Thymus (tissue), 11 donors: ENCODE data around the gene STX1A. TPM values are rescaled to one million over a fixed set of nuclear protein-coding genes. Genes with fewer than 3 reads are reported as not detected.
"Not testable (repeated sequence)": the region's sequence is repeated elsewhere in the genome, so short reads cannot be mapped to it uniquely, and the experiment has no call there.

Source experiments
- DNase-seq, 9 donors: peaks; one replicate each; pipeline ENCODE4 v3.0.0-alpha.2; 2013; ENCODE audit warnings: low spot score in 9 of 9, low read depth in 6 of 9, missing footprints in 1 of 9
- H3K27ac ChIP-seq, 2 donors: one replicate each; pipeline ENCODE4 v1.5.1; 2013; ENCODE audit warnings: control low read depth in 1 of 2, low read depth in 1 of 2, low read length in 1 of 2, mild to moderate bottlenecking in 1 of 2, moderate library complexity in 1 of 2
- H3K27me3 ChIP-seq, 2 donors: one replicate each; pipeline ENCODE4 v1.5.1; 2013; ENCODE audit warnings: low read length in 1 of 2; ENCODE audit not compliant: control insufficient read depth in 2 of 2, insufficient read depth in 1 of 2
- H3K36me3 ChIP-seq, 2 donors: one replicate each; pipeline ENCODE4 v1.5.1; 2013; ENCODE audit warnings: low read length in 1 of 2, mild to moderate bottlenecking in 1 of 2, moderate library complexity in 1 of 2; ENCODE audit not compliant: control insufficient read depth in 2 of 2, insufficient read depth in 2 of 2
- H3K4me1 ChIP-seq, 2 donors: one replicate each; pipeline ENCODE4 v1.5.1; 2013; ENCODE audit warnings: low read length in 2 of 2; ENCODE audit not compliant: control insufficient read depth in 2 of 2, insufficient read depth in 2 of 2
- H3K4me3 ChIP-seq, 2 donors: one replicate each; pipeline ENCODE4 v1.5.1; 2013; ENCODE audit warnings: low read length in 2 of 2, control low read depth in 1 of 2, mild to moderate bottlenecking in 1 of 2
- H3K9me3 ChIP-seq, 2 donors: one replicate each; pipeline ENCODE4 v1.5.1; 2013; ENCODE audit warnings: low read length in 1 of 2, mild to moderate bottlenecking in 1 of 2; ENCODE audit not compliant: control insufficient read depth in 2 of 2, insufficient read depth in 1 of 2
- WGBS: extraction: QIAGEN DNeasy Blood & Tissue Kit; methylation state at CpG from one replicate; pipeline ENCODE4 v1.1.7; 2013; 5-methylcytosine and 5-hydroxymethylcytosine counted together
- polyA plus RNA-seq: library from polyadenylated mRNA; stranded (reverse); fragments of 200-250 nt; gene quantifications from one replicate; pipeline ENCODE4 v1.2.3, GENCODE V29; 2013
- total RNA-seq: library from RNA; stranded (reverse); fragments of 120-200 nt; gene quantifications from one replicate; pipeline ENCODE4 v1.2.4, GENCODE V29; 2013
- donor health status: healthy.

STX1A gene
- total and polyA plus RNA-seq, 2 donors, result 2.2 to 5.4 TPM

DNA sequence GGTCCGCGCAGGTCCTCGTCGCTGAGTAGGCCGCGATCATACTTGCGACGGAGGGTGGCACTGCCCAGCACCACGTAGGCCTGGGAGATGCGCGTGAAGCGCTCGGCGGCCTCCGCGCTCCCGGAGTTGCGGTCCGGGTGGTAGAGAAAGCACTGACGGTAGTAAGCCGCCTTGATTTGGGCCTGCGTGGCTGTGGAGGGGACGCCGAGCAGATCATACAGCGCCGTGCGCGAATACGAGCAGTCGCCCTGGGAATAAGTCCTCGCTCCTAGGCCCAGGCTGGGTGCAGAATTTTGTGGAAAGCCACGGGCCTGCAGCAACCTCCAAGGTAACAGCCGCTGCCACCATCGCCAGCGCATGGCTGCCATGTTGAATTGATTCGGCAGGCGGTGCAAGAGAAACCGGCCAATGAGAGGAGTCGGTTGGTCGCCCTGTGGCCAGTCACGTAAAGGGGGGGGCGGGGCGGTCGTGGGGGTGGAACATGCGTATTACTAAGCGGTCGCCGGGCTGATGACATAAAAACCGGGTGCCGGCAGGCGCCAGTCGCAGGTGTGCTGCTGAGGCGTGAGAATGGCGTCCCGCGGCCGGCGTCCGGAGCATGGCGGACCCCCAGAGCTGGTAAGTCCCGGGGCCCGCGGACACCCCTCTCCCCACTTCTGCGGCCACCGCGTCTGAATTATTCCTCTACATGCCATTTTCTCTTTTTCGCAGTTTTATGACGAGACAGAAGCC, 36.2 kb downstream of the STX1A start, which contains the start of the genes BUD23 and DNAJC30:
Gene BUD23 (plus strand): TSS at position 542 of the 732 bp plus-strand sequence. CDS start 29 bp downstream, at position 571.
Gene DNAJC30 (minus strand): TSS at position 398 of the 732 bp plus-strand sequence. CDS start 30 bp downstream, at position 368.
- under 1% methylated on average over 68 of the region's 68 CpGs for WGBS
- DNase-seq, result peak; percentile 83 to 95 (median 91)
- H3K4me1 ChIP-seq, result peaks cover 20 to 21% of the 10 kb centered on the region in 2 donors

DNA sequence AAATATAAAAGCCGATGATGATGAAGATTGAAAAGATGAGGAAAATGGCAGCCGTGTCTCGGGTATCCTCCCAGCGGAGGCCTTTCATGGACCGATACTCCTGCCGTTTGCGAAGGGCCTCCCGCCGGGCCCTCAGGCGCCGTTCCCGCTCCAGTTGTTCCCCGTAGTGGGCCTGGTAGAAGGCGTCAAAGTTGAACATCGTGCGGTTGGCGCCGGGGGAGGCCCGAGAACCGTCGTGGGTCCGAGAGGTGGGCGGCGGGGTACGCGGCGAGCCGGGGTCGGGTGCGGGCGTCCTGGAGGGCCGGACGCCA, 36.8 kb downstream of the STX1A start:
- 3% methylated on average over 33 of the region's 33 CpGs for WGBS
- peaks cover 31 to 32% of the 10 kb centered on the region in 2 donors for H3K36me3 ChIP-seq
- H3K4me1 ChIP-seq, result peaks cover 20 to 21% of the 10 kb centered on the region in 2 donors
- peak overlapping the region; percentile 75 to 90 for H3K4me3 ChIP-seq
- H3K27ac ChIP-seq, result peak overlapping the region; percentile 82 to 88
- no peaks in the 10 kb centered on the region for H3K27me3 ChIP-seq
- peak in 1 of 9 donors; percentile 21 for DNase-seq
- H3K9me3 ChIP-seq, result no peaks in the 10 kb centered on the region

More for the DNA sequence above, 36.2 kb downstream of the STX1A start, which contains the start of the genes BUD23 and DNAJC30:
- Histone ChIP-seq H3K9me3 (no peaks in the 10 kb centered on the region), H3K4me3 (peak within 1 kb of the TSS; percentile 75 to 90), H3K27me3 (no peaks in the 10 kb centered on the region), H3K36me3 (peaks cover 30 to 31% of the 10 kb centered on the region in 2 donors), H3K27ac (peak within 1 kb of the TSS; percentile 82 to 88)

DNA sequence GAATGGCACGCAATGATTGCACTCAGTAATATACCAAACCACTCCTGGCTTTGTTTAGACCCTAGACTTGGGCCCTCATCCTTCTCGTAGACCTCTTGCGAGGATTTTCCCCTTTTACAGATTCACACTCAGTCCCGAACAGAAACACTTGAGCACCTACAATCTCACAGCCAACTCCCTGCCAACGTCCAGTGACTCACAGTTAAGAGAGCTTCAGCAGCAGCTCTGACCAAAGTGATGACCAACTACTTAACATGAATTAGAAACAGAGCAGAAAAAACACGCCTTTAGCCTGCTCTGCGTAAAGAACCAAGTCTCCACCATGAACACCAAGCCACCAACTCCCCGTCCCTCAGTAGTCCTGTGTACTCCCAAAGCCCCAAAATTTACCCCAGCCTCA, 38.4 kb downstream of the STX1A start:
- H3K36me3 ChIP-seq, result peaks cover 17% of the 10 kb centered on the region in 2 donors
- H3K9me3 ChIP-seq, result no peaks in the 10 kb centered on the region
- no peak overlapping the region for H3K27ac ChIP-seq
- no peaks in the 10 kb centered on the region for H3K27me3 ChIP-seq
- peaks cover 20 to 21% of the 10 kb centered on the region in 2 donors for H3K4me1 ChIP-seq
- 91% methylated on average over 8 of the region's 8 CpGs for WGBS
- no peak for DNase-seq
- H3K4me3 ChIP-seq, result no peak overlapping the region

DNA sequence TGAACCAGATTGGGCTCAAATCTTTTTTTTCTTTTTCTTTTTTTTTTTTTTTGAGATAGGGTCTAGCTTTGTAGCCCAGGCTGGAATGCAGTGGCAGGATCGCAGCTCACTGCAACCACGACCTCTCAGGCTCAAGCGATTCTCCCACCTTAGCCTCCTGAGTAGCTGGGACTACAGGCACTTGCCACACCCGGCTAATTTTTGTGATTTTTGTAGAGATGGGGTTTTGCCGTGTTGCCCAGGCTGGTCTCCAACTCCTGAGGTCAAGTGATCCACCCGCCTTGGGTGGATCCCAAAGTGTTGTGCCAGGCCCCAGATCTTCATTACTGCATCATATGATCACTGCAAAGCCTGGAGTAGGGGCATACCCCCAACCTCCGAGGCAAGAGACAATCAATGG, 39.0 kb downstream of the STX1A start:
- no peak overlapping the region for H3K4me3 ChIP-seq
- H3K36me3 ChIP-seq, result peaks cover 17% of the 10 kb centered on the region in 2 donors
- no peak for DNase-seq
- no peak overlapping the region for H3K27ac ChIP-seq
- 96% methylated on average over 7 of the region's 7 CpGs for WGBS
- H3K27me3 ChIP-seq, result no peaks in the 10 kb centered on the region
- H3K4me1 ChIP-seq, result peaks cover 20 to 21% of the 10 kb centered on the region in 2 donors
- H3K9me3 ChIP-seq, result no peaks in the 10 kb centered on the region

DNA sequence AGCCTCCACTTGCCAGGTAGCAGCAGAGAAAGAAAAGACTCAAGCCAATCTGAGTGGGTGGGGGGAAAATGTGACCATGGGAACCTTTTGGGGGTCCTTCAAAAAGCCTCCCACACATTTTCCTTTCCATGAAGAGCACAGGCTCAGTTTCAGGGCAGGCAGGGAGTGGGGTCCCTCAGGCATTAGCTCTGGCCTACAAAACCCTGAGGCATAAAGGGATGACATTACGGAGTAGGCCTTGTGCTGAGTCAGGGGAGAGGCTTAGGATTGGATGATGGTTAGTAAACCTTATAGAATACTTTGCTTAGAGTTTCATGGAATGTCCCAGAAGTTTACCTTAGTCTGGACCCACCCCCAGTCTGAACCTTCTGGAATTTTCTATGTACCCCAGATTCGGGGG, 39.8 kb downstream of the STX1A start:
- no peak for DNase-seq
- H3K4me1 ChIP-seq, result peaks cover 20 to 21% of the 10 kb centered on the region in 2 donors
- no peak overlapping the region for H3K4me3 ChIP-seq
- H3K9me3 ChIP-seq, result no peaks in the 10 kb centered on the region
- H3K27me3 ChIP-seq, result no peaks in the 10 kb centered on the region
- H3K27ac ChIP-seq, result no peak overlapping the region
- H3K36me3 ChIP-seq, result peaks cover 17% of the 10 kb centered on the region in 2 donors
- WGBS, result 98% methylated on average over 2 of the region's 2 CpGs

DNA sequence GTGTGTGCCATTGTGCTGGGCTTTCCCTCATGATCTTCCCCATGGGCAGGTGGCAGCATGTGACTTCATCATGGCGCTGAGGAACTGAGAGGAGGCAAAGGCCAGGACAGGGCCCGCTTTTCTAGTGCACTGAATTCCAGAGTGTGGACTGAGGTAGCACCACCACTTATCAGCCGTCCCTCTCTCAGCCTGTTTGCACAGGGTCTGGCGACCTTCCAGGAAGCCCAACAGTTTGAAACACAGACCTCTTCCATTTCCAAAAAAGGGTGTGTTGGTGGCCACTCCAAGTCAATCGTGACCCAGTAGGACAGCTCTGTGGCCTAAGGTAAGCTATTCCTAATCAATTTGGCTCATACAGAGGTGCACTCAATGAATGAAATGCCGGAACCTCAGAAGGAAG, 40.6 kb downstream of the STX1A start:
- WGBS, result 98% methylated on average over 6 of the region's 6 CpGs
- Histone ChIP-seq H3K4me3 (no peak overlapping the region), H3K4me1 (peaks cover 14 to 16% of the 10 kb centered on the region in 2 donors)

DNA sequence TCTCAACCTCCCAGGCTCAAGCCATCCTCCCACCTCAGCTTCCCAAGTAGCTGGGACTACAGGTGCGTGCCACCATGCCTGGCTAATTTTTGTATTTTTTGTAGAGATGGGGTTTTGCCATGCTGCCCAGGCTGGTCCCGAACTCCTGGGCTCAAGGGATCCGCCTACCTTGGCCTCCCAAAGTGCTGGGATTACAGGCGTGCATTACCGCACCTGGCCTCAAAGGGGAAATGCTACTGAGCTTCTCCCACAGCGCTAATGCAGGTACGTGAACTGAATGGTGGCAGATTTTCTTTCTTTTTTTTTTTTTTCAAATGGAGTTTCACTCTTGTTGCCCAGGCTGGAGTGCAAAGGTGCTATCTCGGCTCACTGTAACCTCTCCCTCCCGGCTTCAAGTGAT, 43.4 kb downstream of the STX1A start:
- not testable (repeated sequence) for H3K9me3 ChIP-seq, DNase-seq, H3K4me3 ChIP-seq, H3K4me1 ChIP-seq, H3K27ac ChIP-seq
- WGBS, result 90% methylated on average over 9 of the region's 9 CpGs
- Histone ChIP-seq H3K27me3 (peaks cover 5 to 25% of the 10 kb centered on the region in 2 donors), H3K36me3 (peaks cover 13 to 14% of the 10 kb centered on the region in 2 donors)

More for the DNA sequence above, 40.6 kb downstream of the STX1A start:
- Histone ChIP-seq H3K36me3 (peaks cover 17% of the 10 kb centered on the region in 2 donors), H3K9me3 (no peaks in the 10 kb centered on the region), H3K27ac (no peak overlapping the region), H3K27me3 (peaks cover 0 to 3% of the 10 kb centered on the region in 2 donors)
- no peak for DNase-seq

DNA sequence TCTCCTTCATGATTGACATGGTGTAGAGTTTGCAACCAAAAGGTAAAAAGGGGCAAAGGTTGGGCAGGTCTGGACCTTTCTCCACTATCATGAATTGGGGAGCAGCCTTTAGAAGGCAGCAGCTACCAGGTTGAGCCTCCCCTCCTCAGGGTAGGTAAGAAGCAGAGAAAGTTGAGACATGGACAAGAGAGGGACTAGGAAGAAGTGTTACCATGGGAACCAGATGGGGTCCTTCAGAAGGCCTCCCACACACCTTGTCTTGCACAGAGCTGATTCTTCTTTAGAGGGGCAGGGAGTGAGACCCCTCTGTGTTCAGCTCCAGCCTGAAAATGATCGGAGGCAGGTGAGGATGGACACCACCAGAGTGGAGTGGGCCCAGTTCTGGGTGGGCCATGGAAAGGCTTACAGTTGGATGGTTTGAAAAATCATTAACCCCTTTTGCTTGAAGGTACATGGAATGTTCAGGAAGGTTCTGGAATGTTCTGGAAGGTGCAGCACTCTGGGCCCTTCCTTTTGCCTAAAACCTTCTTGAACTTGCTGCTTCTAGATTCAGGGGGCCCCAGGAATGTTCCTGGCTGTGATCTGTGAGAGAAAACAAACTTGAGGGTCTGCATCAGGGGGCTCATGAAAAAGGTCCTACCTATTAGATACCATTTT, 44.9 kb downstream of the STX1A start:
- H3K27me3 ChIP-seq, result peaks cover 14 to 39% of the 10 kb centered on the region in 2 donors
- DNase-seq, result no peak
- H3K36me3 ChIP-seq, result peaks cover 9 to 10% of the 10 kb centered on the region in 2 donors
- H3K4me1 ChIP-seq, result no peaks in the 10 kb centered on the region
- H3K9me3 ChIP-seq, result no peaks in the 10 kb centered on the region
- WGBS, result 96% methylated on average over 1 of the region's 1 CpG
- no peak overlapping the region for H3K4me3 ChIP-seq
- H3K27ac ChIP-seq, result no peak overlapping the region

DNA sequence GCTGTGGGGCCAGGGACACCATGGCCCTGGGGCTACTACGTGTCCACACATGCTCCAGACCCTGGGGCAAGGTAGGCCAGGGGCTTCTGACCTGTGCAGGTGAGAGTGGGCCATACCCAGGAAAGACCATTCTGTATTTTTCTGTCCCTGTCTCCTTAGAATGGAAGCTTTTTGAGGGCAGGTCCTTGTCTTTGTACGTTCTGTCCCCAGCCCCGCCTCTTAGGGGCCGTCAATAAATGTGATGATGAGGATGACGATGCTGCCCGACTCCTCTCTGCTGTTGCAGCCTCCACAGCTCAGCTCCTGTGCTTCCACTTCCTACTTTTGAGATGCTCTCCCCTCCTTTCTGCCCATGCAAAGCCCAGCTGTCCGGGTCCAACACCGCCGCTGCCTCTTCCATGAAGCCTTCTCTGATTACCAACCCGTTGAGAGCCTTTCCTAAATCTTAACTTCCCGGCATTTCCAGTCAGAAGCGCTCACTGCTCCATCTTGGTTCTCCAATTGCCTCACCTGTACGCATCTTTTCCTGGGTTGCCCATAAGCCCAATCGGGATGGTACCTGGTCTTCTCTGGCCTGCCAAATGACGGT, 47.5 kb downstream of the STX1A start:
- no peak for DNase-seq

More for the DNA sequence above, 47.5 kb downstream of the STX1A start:
- Histone ChIP-seq H3K4me1 (peaks cover 0 to 9% of the 10 kb centered on the region in 2 donors), H3K27ac (no peak overlapping the region), H3K9me3 (no peaks in the 10 kb centered on the region), H3K36me3 (no peaks in the 10 kb centered on the region), H3K27me3 (peaks cover 25 to 60% of the 10 kb centered on the region in 2 donors), H3K4me3 (no peak overlapping the region)
- WGBS, result 93% methylated on average over 15 of the region's 15 CpGs
